ENCODE data around the gene TMEM69.

- TF ChIP-seq SIN3A (conservative IDR thresholded peaks at IDR 0.05 in 1 of 2, IDR thresholded peaks at IDR 0.05 in 1 of 2; ENCODE audit: low read depth in 1 of 2, low read length in 2 of 2) (no peak), EP300 (IDR thresholded peaks at IDR 0.05; ENCODE audit: borderline replicate concordance in 1 of 2, low read depth in 2 of 2, low read length in 2 of 2) (no peak), POLR2A (IDR thresholded peaks at IDR 0.05; ENCODE audit: control extremely low read depth in 1 of 2, low read depth in 2 of 2, low read length in 2 of 2) (no peak), RBBP5 (IDR thresholded peaks at IDR 0.05; ENCODE audit: borderline replicate concordance, low read depth, low read length) (no peak), JUND (IDR thresholded peaks at IDR 0.05; ENCODE audit: low read length) (no peak), BRCA1 (IDR thresholded peaks at IDR 0.05; ENCODE audit: low read depth, low read length) (no peak), CBX5 (IDR thresholded peaks at IDR 0.05; ENCODE audit: low read depth, low read length) (no peak), PHF8 (conservative IDR thresholded peaks at IDR 0.05; ENCODE audit: low read depth, low read length) (no peak), POLR2AphosphoS5 (IDR thresholded peaks at IDR 0.05; ENCODE audit: low read depth, low read length) (no peak), TEAD4 (IDR thresholded peaks at IDR 0.05; ENCODE audit: low read depth, low read length) (no peak), HDAC6 (IDR thresholded peaks at IDR 0.05; ENCODE audit: low read depth, low read length) (no peak)
- TF ChIP-seq, protein P1, sequence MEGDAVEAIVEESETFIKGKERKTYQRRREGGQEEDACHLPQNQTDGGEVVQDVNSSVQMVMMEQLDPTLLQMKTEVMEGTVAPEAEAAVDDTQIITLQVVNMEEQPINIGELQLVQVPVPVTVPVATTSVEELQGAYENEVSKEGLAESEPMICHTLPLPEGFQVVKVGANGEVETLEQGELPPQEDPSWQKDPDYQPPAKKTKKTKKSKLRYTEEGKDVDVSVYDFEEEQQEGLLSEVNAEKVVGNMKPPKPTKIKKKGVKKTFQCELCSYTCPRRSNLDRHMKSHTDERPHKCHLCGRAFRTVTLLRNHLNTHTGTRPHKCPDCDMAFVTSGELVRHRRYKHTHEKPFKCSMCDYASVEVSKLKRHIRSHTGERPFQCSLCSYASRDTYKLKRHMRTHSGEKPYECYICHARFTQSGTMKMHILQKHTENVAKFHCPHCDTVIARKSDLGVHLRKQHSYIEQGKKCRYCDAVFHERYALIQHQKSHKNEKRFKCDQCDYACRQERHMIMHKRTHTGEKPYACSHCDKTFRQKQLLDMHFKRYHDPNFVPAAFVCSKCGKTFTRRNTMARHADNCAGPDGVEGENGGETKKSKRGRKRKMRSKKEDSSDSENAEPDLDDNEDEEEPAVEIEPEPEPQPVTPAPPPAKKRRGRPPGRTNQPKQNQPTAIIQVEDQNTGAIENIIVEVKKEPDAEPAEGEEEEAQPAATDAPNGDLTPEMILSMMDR (IDR thresholded peaks at IDR 0.05; ENCODE audit: control extremely low read depth in 1 of 3, insufficient read depth in 1 of 3, low read depth in 1 of 3, low read length in 3 of 3) = no peak
These were observed 43.3 kb upstream of the TMEM69 start for GRCh38 chr1:45644661-45645060.
